ENCODE results near the gene PAXX.

DNA sequence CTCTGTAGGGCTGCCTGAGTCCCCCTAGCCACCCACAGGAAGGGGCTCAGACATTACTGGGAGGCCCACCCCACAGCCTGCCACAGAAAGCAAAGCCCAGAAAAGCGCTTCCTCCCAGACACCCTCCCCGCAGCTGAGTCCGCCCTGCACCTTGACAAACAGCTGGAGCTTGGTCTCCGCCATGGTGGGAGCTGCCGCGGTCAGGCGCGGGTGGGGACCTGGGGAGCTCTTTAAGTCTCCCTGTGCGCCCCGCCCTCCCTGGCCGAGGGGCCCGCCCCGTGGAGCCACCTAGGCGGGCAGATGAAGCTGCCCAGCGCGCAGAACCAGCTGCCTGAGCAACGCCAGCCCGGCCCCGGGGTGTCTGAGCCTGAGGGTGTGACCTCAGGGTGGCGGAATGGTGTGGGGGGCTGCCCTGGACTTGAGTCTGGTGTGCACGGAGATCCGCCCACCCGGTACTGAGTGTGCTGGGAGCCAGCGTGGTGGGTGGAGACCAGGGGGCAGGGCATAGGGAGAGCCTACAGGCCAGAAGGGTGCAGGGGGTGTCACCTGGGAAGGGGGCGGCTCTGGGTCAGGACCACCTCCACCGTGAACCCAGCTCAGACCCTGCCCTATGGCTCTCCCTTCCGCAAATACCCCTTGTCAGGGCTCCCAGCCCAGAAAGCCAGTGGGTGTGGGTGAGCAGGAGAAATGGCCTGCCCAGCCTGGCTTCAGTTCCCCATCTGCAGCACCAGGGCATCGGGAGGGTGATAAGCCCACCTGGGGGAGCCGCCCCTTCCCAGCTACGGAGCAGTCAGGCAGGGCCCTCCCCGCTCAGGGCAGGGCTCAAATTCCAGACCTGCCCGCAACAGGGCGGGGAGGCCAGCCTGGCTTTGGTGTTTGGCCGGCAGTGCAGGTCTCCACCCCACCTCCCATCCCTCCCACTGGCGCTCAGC, 4.4 kb downstream of the PAXX start, which contains the start of gene CLIC3:
- TF ChIP-seq, protein P1, sequence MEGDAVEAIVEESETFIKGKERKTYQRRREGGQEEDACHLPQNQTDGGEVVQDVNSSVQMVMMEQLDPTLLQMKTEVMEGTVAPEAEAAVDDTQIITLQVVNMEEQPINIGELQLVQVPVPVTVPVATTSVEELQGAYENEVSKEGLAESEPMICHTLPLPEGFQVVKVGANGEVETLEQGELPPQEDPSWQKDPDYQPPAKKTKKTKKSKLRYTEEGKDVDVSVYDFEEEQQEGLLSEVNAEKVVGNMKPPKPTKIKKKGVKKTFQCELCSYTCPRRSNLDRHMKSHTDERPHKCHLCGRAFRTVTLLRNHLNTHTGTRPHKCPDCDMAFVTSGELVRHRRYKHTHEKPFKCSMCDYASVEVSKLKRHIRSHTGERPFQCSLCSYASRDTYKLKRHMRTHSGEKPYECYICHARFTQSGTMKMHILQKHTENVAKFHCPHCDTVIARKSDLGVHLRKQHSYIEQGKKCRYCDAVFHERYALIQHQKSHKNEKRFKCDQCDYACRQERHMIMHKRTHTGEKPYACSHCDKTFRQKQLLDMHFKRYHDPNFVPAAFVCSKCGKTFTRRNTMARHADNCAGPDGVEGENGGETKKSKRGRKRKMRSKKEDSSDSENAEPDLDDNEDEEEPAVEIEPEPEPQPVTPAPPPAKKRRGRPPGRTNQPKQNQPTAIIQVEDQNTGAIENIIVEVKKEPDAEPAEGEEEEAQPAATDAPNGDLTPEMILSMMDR (IDR thresholded peaks at IDR 0.05; ENCODE audit: insufficient read depth, low read length) = no peak
- no peak for TF ChIP-seq GABPA (IDR thresholded peaks at IDR 0.05; ENCODE audit: low read depth)

Data from HL-60 (cell line).